ENCODE measurements around the gene ZC3H13.

DNA sequence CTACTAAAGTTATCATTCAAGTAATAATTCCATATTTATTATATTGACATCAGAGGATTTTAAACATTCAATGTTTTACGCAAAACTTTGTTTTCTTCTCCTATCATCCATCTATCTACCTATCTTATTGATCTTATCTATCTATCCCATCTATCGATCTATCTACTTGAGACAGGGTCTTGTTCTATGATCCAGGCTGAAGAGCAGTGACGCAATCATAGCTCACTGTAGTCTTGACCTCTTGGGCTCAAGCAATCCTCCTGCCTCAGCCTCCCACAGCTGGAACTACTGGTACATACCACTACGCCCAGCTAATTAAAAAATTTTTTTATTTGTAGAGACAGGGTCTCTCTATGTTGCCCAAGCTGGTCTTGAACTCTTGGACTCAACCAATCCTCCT, 27.4 kb downstream of the ZC3H13 start:
- TF ChIP-seq, protein P1, sequence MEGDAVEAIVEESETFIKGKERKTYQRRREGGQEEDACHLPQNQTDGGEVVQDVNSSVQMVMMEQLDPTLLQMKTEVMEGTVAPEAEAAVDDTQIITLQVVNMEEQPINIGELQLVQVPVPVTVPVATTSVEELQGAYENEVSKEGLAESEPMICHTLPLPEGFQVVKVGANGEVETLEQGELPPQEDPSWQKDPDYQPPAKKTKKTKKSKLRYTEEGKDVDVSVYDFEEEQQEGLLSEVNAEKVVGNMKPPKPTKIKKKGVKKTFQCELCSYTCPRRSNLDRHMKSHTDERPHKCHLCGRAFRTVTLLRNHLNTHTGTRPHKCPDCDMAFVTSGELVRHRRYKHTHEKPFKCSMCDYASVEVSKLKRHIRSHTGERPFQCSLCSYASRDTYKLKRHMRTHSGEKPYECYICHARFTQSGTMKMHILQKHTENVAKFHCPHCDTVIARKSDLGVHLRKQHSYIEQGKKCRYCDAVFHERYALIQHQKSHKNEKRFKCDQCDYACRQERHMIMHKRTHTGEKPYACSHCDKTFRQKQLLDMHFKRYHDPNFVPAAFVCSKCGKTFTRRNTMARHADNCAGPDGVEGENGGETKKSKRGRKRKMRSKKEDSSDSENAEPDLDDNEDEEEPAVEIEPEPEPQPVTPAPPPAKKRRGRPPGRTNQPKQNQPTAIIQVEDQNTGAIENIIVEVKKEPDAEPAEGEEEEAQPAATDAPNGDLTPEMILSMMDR (conservative IDR thresholded peaks at IDR 0.05), result no peak
- TF ChIP-seq EZH2 (IDR thresholded peaks at IDR 0.05; ENCODE audit: low read depth), result no peak
